ENCODE results near the gene MLLT10.
A peak's percentile ranks its signal among the peaks of the same experiment; 100 is the strongest.

Gene MLLT10

GRCh38 chr10:21517134-21518031, 16.6 kb upstream of the MLLT10 start:
- no peak for DNase-seq

- no peak for DNase-seq
Observed at GRCh38 chr10:21518149-21518640, 15.8 kb upstream of the MLLT10 start.

GRCh38 chr10:21518641-21519396, 15.2 kb upstream of the MLLT10 start:
- no peak for DNase-seq

GRCh38 chr10:21519397-21519933, 14.6 kb upstream of the MLLT10 start:
- no peak for DNase-seq

- no peak for DNase-seq
Observed at GRCh38 chr10:21519941-21520436, 14.0 kb upstream of the MLLT10 start.

- no peak for DNase-seq
Observed at GRCh38 chr10:21520509-21520908, 13.5 kb upstream of the MLLT10 start.

GRCh38 chr10:21520949-21521348, 13.1 kb upstream of the MLLT10 start:
- no peak for DNase-seq

- no peak for DNase-seq
Observed at GRCh38 chr10:21521751-21522533, 12.1 kb upstream of the MLLT10 start.

- DNase-seq, result no peak
Observed at GRCh38 chr10:21522631-21523406, 11.2 kb upstream of the MLLT10 start.

- no peak for DNase-seq
Observed at GRCh38 chr10:21523557-21524008, 10.4 kb upstream of the MLLT10 start.

GRCh38 chr10:21524131-21524525, 9.9 kb upstream of the MLLT10 start:
- DNase-seq, result no peak

GRCh38 chr10:21524526-21525366, 9.3 kb upstream of the MLLT10 start:
- no peak for DNase-seq

- peak; percentile 58 to 65 for DNase-seq
Observed at GRCh38 chr10:21525367-21526187, 8.5 kb upstream of the MLLT10 start, which contains the start of gene SKIDA1. Gene SKIDA1 (minus strand): TSS chr10:21525682. CDS start chr10:21517822, 7,860 bp downstream.

GRCh38 chr10:21526188-21526859, 7.7 kb upstream of the MLLT10 start:
- DNase-seq, result peak; percentile 60 to 64

- peak; percentile 6 to 44 for DNase-seq
Observed at GRCh38 chr10:21526860-21527597, 7.0 kb upstream of the MLLT10 start.

GRCh38 chr10:21527598-21528235, 6.3 kb upstream of the MLLT10 start:
- DNase-seq, result no peak

- no peak for DNase-seq
Observed at GRCh38 chr10:21528236-21529031, 5.6 kb upstream of the MLLT10 start.
